ENCODE results near the gene HTATIP2. TPM values are rescaled to one million over a fixed set of nuclear protein-coding genes. Genes with fewer than 3 reads are reported as not detected.

HTATIP2 gene
- total and polyA plus RNA-seq, 2 of the 4 experiments (the other 2 are of a cell fraction), result 7.2 to 11.6 TPM

DNA sequence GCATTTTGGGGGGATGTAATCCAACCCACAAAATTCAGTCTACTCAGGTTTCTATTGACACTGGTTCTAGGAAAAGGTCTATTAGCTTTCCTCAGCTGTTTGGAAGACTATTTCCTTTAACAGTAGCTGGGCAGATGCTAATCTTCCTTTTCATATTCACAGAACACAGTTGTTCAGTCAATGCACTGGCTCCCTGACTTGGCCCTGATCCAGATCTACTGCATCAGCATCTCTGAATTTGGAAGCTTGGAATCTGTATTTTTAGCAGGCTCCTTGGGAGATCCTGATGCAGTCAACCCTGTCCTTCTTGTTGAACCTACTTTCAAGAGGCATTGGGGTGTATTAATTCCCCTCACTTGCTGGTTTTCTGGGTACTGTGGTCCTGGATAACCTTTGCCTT, 6.3 kb downstream of the HTATIP2 start:
- no peak overlapping the region for H2BK5ac ChIP-seq (ENCODE audit: low read depth, low read length, poor library complexity, severe bottlenecking)
- H4K8ac ChIP-seq (ENCODE audit: low read depth in 2 of 2, low read length in 2 of 2), result 0 out of 4 replicates have a peak overlapping the region, but pooled peaks of 1 of the 2 experiments have one; percentile 17
- CTCF ChIA-PET, result no interaction called here
- H2AK9ac ChIP-seq (replicated peaks; ENCODE audit: low read depth, low read length, poor library complexity), result no peak overlapping the region
- H3K79me1 ChIP-seq (ENCODE audit: low read depth in 1 of 2, low read length in 2 of 2), result peaks cover 3 to 13% of the 10 kb centered on the region in 2 experiments
- H4K20me1 ChIP-seq (ENCODE audit: insufficient read depth, low read length), result no peaks in the 10 kb centered on the region
- intact Hi-C loops (cut with micrococcal nuclease) (no loop called here), dilution Hi-C loops (cut with HindIII; ENCODE audit: low sequenced_read_pairs, unreplicated experiment) (no loop called here), in situ Hi-C loops (cut with MboI; ENCODE audit: low sequenced_read_pairs) (loop anchor here (25.0 kb wide), 1 partner anchor 433 kb away; no protein-coding TSS in a partner anchor)
- no peak overlapping the region for H2AFZ ChIP-seq (replicated peaks; ENCODE audit: low read length, poor library complexity)
- no peak overlapping the region for H3K27ac ChIP-seq (ENCODE audit: insufficient read depth, low read length)
- H2BK15ac ChIP-seq (ENCODE audit: low read depth, low read length), result no peak overlapping the region
- H3K9me3 ChIP-seq (ENCODE audit: control insufficient read depth, insufficient read depth, low read length), result no peaks in the 10 kb centered on the region
- TF ChIP-seq CHD1 (IDR thresholded peaks at IDR 0.05; ENCODE audit: low read depth, low read length) (no peak), NFE2L2 (IDR thresholded peaks at IDR 0.05; ENCODE audit: low read depth, low read length) (no peak), BHLHE40 (IDR thresholded peaks at IDR 0.05; ENCODE audit: low read depth, low read length) (no peak), RAD21 (IDR thresholded peaks at IDR 0.05; ENCODE audit: low read length) (no peak), POLR2A (IDR thresholded peaks at IDR 0.05; ENCODE audit: low read depth, low read length) (no peak), FOS (IDR thresholded peaks at IDR 0.05; ENCODE audit: low read depth, low read length) (no peak), SMC3 (IDR thresholded peaks at IDR 0.05; ENCODE audit: low read depth, low read length) (no peak), MAFK (IDR thresholded peaks at IDR 0.05; ENCODE audit: low read depth, low read length) (no peak), MAZ (IDR thresholded peaks at IDR 0.05; ENCODE audit: borderline replicate concordance, low read depth, low read length) (no peak), RFX5 (IDR thresholded peaks at IDR 0.05; ENCODE audit: low read depth, low read length) (no peak), RCOR1 (IDR thresholded peaks at IDR 0.05; ENCODE audit: insufficient replicate concordance, low read length) (no peak), MXI1 (IDR thresholded peaks at IDR 0.05; ENCODE audit: borderline replicate concordance, low read depth, low read length) (no peak), CEBPB (IDR thresholded peaks at IDR 0.05; ENCODE audit: low read depth, low read length) (no peak)
- TF ChIP-seq, protein P1, sequence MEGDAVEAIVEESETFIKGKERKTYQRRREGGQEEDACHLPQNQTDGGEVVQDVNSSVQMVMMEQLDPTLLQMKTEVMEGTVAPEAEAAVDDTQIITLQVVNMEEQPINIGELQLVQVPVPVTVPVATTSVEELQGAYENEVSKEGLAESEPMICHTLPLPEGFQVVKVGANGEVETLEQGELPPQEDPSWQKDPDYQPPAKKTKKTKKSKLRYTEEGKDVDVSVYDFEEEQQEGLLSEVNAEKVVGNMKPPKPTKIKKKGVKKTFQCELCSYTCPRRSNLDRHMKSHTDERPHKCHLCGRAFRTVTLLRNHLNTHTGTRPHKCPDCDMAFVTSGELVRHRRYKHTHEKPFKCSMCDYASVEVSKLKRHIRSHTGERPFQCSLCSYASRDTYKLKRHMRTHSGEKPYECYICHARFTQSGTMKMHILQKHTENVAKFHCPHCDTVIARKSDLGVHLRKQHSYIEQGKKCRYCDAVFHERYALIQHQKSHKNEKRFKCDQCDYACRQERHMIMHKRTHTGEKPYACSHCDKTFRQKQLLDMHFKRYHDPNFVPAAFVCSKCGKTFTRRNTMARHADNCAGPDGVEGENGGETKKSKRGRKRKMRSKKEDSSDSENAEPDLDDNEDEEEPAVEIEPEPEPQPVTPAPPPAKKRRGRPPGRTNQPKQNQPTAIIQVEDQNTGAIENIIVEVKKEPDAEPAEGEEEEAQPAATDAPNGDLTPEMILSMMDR (conservative IDR thresholded peaks at IDR 0.05; ENCODE audit: low read depth, low read length), result no peak
- TF ChIP-seq, protein P2, sequence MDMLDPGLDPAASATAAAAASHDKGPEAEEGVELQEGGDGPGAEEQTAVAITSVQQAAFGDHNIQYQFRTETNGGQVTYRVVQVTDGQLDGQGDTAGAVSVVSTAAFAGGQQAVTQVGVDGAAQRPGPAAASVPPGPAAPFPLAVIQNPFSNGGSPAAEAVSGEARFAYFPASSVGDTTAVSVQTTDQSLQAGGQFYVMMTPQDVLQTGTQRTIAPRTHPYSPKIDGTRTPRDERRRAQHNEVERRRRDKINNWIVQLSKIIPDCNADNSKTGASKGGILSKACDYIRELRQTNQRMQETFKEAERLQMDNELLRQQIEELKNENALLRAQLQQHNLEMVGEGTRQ (IDR thresholded peaks at IDR 0.05; ENCODE audit: low read depth, low read length), result no peak
- TF ChIP-seq, protein P3, sequence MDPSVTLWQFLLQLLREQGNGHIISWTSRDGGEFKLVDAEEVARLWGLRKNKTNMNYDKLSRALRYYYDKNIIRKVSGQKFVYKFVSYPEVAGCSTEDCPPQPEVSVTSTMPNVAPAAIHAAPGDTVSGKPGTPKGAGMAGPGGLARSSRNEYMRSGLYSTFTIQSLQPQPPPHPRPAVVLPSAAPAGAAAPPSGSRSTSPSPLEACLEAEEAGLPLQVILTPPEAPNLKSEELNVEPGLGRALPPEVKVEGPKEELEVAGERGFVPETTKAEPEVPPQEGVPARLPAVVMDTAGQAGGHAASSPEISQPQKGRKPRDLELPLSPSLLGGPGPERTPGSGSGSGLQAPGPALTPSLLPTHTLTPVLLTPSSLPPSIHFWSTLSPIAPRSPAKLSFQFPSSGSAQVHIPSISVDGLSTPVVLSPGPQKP (IDR thresholded peaks at IDR 0.05; ENCODE audit: borderline replicate concordance, low read depth, low read length), result no peak
- H3K4me2 ChIP-seq (ENCODE audit: low read depth, low read length), result no peak overlapping the region
- no peak overlapping the region for H3K14ac ChIP-seq (replicated peaks; ENCODE audit: low read depth, low read length)
- H3K23ac ChIP-seq (ENCODE audit: low read depth, low read length), result no peak overlapping the region
- no peak overlapping the region for H3K4ac ChIP-seq (ENCODE audit: low read depth, low read length)
- H3K4me3 ChIP-seq (ENCODE audit: insufficient read depth, low read depth, low read length), result no peak overlapping the region
- H3K9me1 ChIP-seq (ENCODE audit: insufficient read depth, low read length), result peaks cover 4% of the 10 kb centered on the region
- no peak overlapping the region for H2BK120ac ChIP-seq (ENCODE audit: low read depth, low read length)
- H4K91ac ChIP-seq (ENCODE audit: insufficient read depth, low read depth, low read length), result no peak overlapping the region
- POLR2A ChIA-PET (ENCODE audit: unreplicated experiment), result no interaction called here
- H3K9ac ChIP-seq (ENCODE audit: low read depth, low read length), result no peak overlapping the region
- BruUV-seq (replicated peaks), result no TSS peak
- H3K36me3 ChIP-seq (ENCODE audit: control insufficient read depth, insufficient read depth, low read length), result 0 out of 2 replicates have a peak, but pooled peaks cover 1% of the 10 kb centered on the region
- no peak overlapping the region for H3K18ac ChIP-seq (ENCODE audit: low read depth, low read length)
- DNase-seq, result no peak
- H3K4me1 ChIP-seq (ENCODE audit: control insufficient read depth, insufficient read depth, low read length), result peaks cover 13% of the 10 kb centered on the region
- H3K27me3 ChIP-seq (ENCODE audit: control insufficient read depth, insufficient read depth, low read length), result no peaks in the 10 kb centered on the region
- no peak overlapping the region for H4K5ac ChIP-seq (ENCODE audit: low read depth, low read length)
- no peak overlapping the region for H2BK20ac ChIP-seq (ENCODE audit: low read depth, low read length)
- ATAC-seq (ENCODE audit: low read depth), result no peak
- H3K56ac ChIP-seq (ENCODE audit: extremely low read depth, insufficient read depth, low read length), result no peak overlapping the region
- H2AK5ac ChIP-seq (ENCODE audit: low read depth, low read length), result no peak overlapping the region

Data from IMR-90 (cell line).